Thyroid gland (tissue), 4 donors: ENCODE data around the gene CD177. TPM values are rescaled to one million over a fixed set of nuclear protein-coding genes. Genes with fewer than 3 reads are reported as not detected.
"Not testable (repeated sequence)": the region's sequence is repeated elsewhere in the genome, so short reads cannot be mapped to it uniquely, and the experiment has no call there.

Experiments
- DNase-seq, 2 donors: peaks; one replicate each; pipeline ENCODE4 v3.0.0-alpha.2; 2019
- H3K27ac ChIP-seq, 3 donors: fragments of 200-600 bp; sonication (generic); 1 replicate in 2 of 3; 2 replicates in 1 of 3; pipeline ENCODE4 v1.5.1; 2016 to 2019; ENCODE audit warnings: mild to moderate bottlenecking in 1 of 3, moderate library complexity in 1 of 3
- H3K27me3 ChIP-seq: fragments of 200-600 bp; sonication (generic); one replicate; pipeline ENCODE4 v1.5.1; 2019
- H3K36me3 ChIP-seq, 2 donors: fragments of 200-600 bp; sonication (generic); one replicate each; pipeline ENCODE4 v1.5.1; 2016 to 2019
- H3K4me1 ChIP-seq, 2 donors: fragments of 200-600 bp; sonication (generic); one replicate each; pipeline ENCODE4 v1.5.1; 2017 to 2019
- H3K4me3 ChIP-seq, 3 donors: fragments of 200-600 bp; sonication (generic); replicated peaks in 1 of 3; 1 replicate in 2 of 3; 2 replicates in 1 of 3; pipeline ENCODE4 v1.5.1; 2016; ENCODE audit warnings: mild to moderate bottlenecking in 1 of 3
- H3K9me3 ChIP-seq: fragments of 200-600 bp; sonication (generic); one replicate; pipeline ENCODE4 v1.5.1; 2017
- POLR2A ChIP-seq, 2 donors: fragments of 450-650 bp; IDR thresholded peaks; one replicate each; pipeline ENCODE4 v1.6.1; 2017; ENCODE audit warnings: antibody characterized with exemption in 2 of 2, mild to moderate bottlenecking in 2 of 2, moderate library complexity in 1 of 2
- WGBS, 2 donors: methylation state at CpG; one replicate each; pipeline ENCODE4 v1.1.5; 2017; 5-methylcytosine and 5-hydroxymethylcytosine counted together
- intact Hi-C: fragments of 100-400 bp; cut with DNase I; formaldehyde crosslinking; loops from one replicate; pipeline ENCODE4 v1.15.1; 2023
- total RNA-seq, 4 donors: library from RNA; depleted of rRNA; stranded (reverse); fragments of >200 nt; gene quantifications; one replicate each; pipeline ENCODE4 v1.2.3, GENCODE V29; 2016
- TF ChIP-seq, protein P1 (sequence below), 6 experiments: fragments of 200-600 bp in 3 of 6; fragments of 450-650 bp in 3 of 6; sonication (generic) in 3 of 6; IDR thresholded peaks; one replicate each; pipeline ENCODE4 v1.5.1; 2016 to 2019; ENCODE audit warnings: antibody characterized with exemption in 6 of 6, mild to moderate bottlenecking in 2 of 6, inconsistent platforms in 1 of 6, moderate library complexity in 1 of 6

Gene CD177
- total RNA-seq, 4 donors from 2014 or later = 0.29 to 1.9 (median 0.59) TPM; not detected in 1

DNA sequence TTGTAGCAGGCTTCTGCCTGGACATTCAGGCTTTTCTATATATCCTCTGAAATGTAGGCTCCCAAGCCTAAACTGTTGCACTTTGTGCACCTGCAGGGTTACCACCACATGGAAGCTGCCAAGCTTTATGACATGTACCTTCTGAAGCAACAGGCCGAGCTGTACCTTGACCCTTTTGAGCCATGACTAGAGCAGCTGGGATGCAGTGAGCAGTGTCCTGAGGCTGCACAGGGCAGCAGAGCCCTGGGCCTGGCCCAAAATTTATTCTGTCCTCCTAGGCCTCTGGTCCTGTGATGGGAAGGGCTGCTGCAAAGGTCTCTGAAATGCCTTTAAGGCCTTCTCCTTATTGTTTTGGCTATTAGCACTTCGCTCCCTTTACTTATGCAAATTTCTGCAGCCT, 23.5 kb upstream of the CD177 start:
- 81 to 86% methylated on average over 2 of the region's 2 CpGs for WGBS, 2 donors

DNA sequence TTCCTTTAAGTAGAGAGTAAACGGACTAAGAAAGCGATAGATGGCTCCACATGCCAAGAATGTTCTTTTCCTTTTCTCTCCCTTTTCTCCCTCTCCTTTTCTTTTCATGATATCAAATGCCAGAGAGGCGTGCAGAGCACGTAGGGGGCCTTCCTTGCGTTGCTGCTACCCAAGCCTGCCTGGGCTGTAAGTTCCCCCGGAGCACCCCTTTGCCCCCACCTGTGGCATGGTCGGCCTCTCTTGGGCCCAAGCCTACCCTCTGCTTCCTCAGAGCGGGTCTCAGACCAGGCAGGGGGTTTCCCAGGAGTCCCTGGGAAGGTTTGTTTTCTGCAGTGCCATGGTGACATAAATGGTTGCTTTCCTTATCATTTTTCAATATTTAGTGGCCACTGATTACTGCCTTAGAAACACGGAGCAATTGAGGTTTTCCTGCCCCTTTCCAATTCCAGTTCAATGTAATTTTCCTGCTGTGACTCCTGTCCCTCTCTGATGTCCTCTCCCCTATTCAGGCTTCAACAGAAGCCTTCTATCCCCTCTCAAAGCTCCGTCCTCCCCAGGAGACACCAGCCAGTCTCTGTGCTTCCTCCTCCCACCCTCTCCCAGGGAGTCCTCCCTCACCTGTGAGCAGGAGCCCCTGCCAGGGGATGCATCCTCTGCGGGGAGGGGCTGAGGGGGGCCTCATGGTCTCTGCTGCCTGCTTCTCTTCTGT, 22.6 kb upstream of the CD177 start:
- H3K27me3 ChIP-seq = no peaks in the 10 kb centered on the region
- no peaks in the 10 kb centered on the region for H3K4me1 ChIP-seq
- intact Hi-C loops = no loop called here
- H3K36me3 ChIP-seq = no peaks in the 10 kb centered on the region
- no peaks in the 10 kb centered on the region for H3K9me3 ChIP-seq
- WGBS, 2 donors = 73 to 79% methylated on average over 11 of the region's 11 CpGs
- no peak for DNase-seq
- H3K27ac ChIP-seq = no peak overlapping the region
- H3K4me3 ChIP-seq = no peak overlapping the region
- TF ChIP-seq POLR2A (IDR thresholded peaks at IDR 0.05) = no peak
- TF ChIP-seq, protein P1, sequence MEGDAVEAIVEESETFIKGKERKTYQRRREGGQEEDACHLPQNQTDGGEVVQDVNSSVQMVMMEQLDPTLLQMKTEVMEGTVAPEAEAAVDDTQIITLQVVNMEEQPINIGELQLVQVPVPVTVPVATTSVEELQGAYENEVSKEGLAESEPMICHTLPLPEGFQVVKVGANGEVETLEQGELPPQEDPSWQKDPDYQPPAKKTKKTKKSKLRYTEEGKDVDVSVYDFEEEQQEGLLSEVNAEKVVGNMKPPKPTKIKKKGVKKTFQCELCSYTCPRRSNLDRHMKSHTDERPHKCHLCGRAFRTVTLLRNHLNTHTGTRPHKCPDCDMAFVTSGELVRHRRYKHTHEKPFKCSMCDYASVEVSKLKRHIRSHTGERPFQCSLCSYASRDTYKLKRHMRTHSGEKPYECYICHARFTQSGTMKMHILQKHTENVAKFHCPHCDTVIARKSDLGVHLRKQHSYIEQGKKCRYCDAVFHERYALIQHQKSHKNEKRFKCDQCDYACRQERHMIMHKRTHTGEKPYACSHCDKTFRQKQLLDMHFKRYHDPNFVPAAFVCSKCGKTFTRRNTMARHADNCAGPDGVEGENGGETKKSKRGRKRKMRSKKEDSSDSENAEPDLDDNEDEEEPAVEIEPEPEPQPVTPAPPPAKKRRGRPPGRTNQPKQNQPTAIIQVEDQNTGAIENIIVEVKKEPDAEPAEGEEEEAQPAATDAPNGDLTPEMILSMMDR (IDR thresholded peaks at IDR 0.05) = no peak

More for the DNA sequence above, 23.5 kb upstream of the CD177 start:
- no peak for TF ChIP-seq POLR2A (IDR thresholded peaks at IDR 0.05)
- TF ChIP-seq, protein P1 (IDR thresholded peaks at IDR 0.05) = no peak
- DNase-seq = no peak
- Histone ChIP-seq H3K36me3 (no peaks in the 10 kb centered on the region), H3K4me3 (no peak overlapping the region), H3K9me3 (no peaks in the 10 kb centered on the region), H3K27ac (no peak overlapping the region), H3K4me1 (no peaks in the 10 kb centered on the region), H3K27me3 (no peaks in the 10 kb centered on the region)
- intact Hi-C loops = no loop called here

DNA sequence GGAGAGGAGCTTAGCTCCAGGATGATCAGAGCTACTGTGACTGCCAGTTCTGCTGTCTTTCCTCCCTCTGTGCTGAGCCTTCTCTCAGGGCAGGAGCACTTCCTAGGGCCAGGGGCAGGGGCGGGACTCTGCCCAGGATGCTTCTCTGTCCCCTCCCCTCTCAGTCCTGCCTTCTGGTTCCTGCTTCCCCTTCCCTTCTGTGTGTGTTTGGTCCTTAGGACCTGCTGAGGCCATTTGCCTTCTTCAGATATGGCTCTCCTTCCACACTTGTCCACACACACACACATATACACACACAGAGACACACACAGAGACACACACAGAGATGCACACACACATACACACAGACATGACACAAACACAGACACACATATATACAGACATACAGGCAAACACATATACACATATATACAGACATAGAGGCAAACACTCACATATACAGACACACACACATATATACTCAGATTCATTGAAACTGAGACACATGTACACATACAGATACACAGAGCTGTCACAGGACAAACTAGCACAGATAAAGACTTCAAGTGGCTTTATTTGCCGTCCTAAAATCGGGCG, 22.0 kb upstream of the CD177 start:
- H3K27ac ChIP-seq = no peak overlapping the region
- WGBS, 2 donors = 74 to 79% methylated on average over 4 of the region's 4 CpGs
- H3K4me3 ChIP-seq = no peak overlapping the region
- H3K36me3 ChIP-seq = no peaks in the 10 kb centered on the region
- no peaks in the 10 kb centered on the region for H3K9me3 ChIP-seq
- H3K27me3 ChIP-seq = no peaks in the 10 kb centered on the region
- intact Hi-C loops = no loop called here
- no peak for DNase-seq
- TF ChIP-seq, protein P1 (IDR thresholded peaks at IDR 0.05) = no peak
- no peak for TF ChIP-seq POLR2A (IDR thresholded peaks at IDR 0.05)
- no peaks in the 10 kb centered on the region for H3K4me1 ChIP-seq

DNA sequence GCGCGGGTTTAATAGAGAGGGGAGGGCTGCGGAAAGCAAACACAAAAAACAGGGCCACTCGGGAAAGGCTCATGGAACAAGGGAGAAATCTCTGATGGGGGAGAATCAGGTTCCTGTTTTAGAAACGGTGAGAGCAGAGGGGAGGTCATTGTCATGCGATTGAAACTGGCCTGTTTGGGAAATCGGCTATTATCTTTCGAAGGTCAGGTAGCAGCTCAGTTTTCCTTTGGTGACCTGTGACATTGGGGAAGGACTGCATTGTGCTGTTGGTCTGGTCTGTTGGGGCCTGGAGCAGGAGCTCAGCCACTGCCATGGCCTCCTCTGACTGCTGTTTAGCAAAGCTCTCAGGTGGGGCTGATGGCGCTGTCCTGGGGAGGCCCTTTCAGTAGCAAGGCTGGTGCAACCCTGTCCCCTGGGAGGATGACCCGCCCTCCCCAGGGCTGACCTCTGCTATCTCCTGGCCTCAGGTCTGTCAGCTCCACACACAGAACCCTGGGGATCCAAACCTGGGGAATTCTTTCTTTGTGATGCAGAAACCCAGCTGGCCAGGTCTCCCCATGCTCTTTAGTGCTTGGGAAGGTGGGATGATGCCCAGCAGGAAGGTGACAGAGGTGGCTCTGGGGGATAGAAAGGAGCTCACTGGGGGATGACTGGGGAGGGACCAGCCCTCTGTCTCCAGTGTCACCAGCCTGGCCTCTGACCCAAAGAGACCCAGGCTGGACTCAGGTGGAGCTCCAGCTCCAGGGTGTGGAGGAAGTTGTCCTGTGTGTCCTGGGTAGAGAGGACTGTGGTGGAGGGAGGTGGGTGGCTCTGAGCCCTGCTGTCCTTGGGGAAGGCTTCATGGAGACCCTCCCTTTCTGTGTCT, 21.2 kb upstream of the CD177 start:
- intact Hi-C loops = no loop called here
- H3K9me3 ChIP-seq = no peaks in the 10 kb centered on the region
- no peak overlapping the region for H3K27ac ChIP-seq
- no peaks in the 10 kb centered on the region for H3K4me1 ChIP-seq
- WGBS, 2 donors = 75 to 78% methylated on average over 9 to 10 of the region's 10 CpGs
- TF ChIP-seq, protein P1 (IDR thresholded peaks at IDR 0.05) = no peak
- TF ChIP-seq POLR2A (IDR thresholded peaks at IDR 0.05) = no peak
- H3K27me3 ChIP-seq = no peaks in the 10 kb centered on the region
- no peaks in the 10 kb centered on the region for H3K36me3 ChIP-seq
- no peak for DNase-seq
- no peak overlapping the region for H3K4me3 ChIP-seq

DNA sequence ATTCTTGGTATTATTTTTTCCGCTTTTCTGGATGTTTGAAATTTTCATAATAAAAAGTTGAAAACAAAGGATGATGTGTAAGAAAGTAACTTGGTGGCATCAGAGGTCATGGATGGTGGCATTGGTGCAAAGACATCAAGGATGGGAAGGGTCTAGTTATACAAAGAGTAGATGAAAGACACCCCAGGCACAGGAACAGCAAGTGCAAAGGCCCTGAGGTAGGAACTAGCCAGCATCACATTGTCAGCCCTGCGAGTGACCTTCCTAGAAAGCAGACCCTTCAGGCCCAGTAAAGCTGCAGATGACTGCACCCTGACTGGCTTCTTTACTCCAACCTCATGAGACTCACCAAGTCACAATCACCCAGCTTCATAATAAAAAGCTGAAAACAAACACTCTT, 17.0 kb upstream of the CD177 start:
- WGBS, 2 donors = 94 to 98% methylated on average over 2 of the region's 2 CpGs
- H3K4me3 ChIP-seq, H3K36me3 ChIP-seq, H3K27me3 ChIP-seq, DNase-seq, H3K9me3 ChIP-seq, intact Hi-C loops, H3K27ac ChIP-seq, H3K4me1 ChIP-seq: not testable (repeated sequence)
